ENCODE results near the gene ANKRD40.
"Not testable (repeated sequence)": the region's sequence is repeated elsewhere in the genome, so short reads cannot be mapped to it uniquely, and the experiment has no call there.

ANKRD40 gene, protein sequence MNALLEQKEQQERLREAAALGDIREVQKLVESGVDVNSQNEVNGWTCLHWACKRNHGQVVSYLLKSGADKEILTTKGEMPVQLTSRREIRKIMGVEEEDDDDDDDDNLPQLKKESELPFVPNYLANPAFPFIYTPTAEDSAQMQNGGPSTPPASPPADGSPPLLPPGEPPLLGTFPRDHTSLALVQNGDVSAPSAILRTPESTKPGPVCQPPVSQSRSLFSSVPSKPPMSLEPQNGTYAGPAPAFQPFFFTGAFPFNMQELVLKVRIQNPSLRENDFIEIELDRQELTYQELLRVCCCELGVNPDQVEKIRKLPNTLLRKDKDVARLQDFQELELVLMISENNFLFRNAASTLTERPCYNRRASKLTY

DNA sequence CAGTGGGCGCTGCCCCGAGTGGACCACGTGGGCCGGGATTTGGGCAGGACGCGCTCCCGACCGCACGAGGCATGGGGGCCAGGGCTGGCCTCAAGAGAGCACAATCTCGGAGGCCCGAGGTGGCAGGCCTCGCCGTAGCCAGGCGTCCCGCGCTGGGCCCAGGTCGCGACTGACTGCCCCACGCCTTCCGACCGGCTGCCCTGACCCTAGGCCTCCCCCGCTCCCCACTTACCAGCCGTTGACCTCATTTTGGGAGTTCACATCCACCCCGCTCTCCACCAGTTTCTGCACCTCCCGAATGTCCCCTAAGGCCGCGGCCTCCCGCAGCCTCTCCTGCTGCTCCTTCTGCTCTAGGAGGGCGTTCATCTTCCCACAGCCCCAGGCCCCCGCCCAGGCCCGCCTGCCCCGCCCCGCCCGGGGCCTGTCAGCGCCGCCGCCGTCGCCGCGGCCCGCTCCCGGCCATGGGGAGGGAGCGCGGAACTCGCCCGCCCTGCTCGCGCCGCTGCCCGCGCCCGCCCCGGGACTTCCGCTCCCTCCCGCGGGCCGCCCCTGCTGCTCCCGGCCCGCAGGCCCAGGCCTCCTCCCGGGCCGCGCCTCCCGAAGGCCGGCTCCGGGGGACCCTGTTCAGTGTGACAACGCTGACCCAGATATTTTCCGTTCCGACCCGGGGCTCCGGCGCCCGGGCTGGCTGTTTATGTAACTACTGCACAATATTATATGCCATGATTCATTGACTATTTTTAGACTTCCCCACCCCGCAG is at the start of gene ANKRD40:
Gene ANKRD40, minus strand, starts transcription at position 626 of the 761 bp plus-strand sequence. Its CDS starts 260 bp downstream, at position 366.
- peak; percentile 92 for DNase-seq (ENCODE audit: low spot score)
- Mint-ChIP-seq H3K9me3 (no peaks in the 10 kb centered on the region), H3K27me3 (ENCODE audit: low read depth) (peaks cover 3% of the 10 kb centered on the region), H3K4me1 (ENCODE audit: low read depth) (peaks cover 30% of the 10 kb centered on the region), H3K4me3 (peak within 1 kb of the TSS; percentile 94), H3K27ac (peak within 1 kb of the TSS; percentile 97), H3K36me3 (ENCODE audit: low read depth) (peaks cover 17% of the 10 kb centered on the region)

DNA sequence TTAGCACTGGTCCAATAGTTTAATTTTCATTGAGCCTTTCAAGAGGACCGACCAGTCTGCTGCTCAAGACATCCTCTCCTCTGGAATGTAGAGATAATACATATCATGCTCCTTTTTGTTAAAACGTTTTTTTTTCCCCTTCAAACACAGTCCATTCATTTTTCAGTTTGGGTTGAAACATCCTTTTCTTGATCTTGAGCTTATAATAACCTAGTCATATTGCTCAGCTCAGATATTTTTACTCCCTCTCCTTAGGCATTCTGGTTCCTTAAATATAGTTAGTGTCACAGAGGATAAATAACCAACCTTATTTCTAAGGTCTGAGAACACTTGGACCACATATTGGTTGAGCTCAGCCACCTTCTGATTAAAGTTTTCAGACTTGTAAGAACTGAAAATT is 46.8 kb upstream of the ANKRD40 start:
- DNase-seq (ENCODE audit: low spot score) = no peak
- H3K27ac Mint-ChIP-seq = no peak overlapping the region
- H3K4me1 Mint-ChIP-seq (ENCODE audit: low read depth) = peaks cover 2% of the 10 kb centered on the region
- H3K36me3 Mint-ChIP-seq (ENCODE audit: low read depth) = peaks cover 45% of the 10 kb centered on the region
- no peaks in the 10 kb centered on the region for H3K27me3 Mint-ChIP-seq (ENCODE audit: low read depth)
- no peaks in the 10 kb centered on the region for H3K9me3 Mint-ChIP-seq
- no peak overlapping the region for H3K4me3 Mint-ChIP-seq

DNA sequence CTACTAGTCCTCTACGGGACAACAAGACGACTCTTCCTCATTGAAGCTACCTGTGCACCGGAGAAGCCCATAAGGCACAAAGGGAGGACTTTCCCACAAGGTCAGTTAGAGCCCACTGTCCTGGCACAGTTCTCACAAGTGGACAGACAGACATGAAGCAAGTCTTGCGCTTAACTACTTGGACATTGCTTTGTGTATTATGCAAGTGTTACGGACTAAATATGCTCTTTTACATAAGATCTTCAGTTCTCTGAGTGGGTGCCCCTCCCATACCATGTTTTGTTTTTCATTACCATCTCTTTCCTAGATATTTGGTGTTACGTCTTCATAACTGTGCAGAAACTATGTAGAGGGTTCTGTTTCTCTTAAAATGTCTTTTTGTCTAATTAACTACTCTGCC is 41.5 kb upstream of the ANKRD40 start:
- Mint-ChIP-seq H3K27me3 (ENCODE audit: low read depth) (no peaks in the 10 kb centered on the region), H3K4me3 (no peak overlapping the region), H3K36me3 (ENCODE audit: low read depth) (peaks cover 76% of the 10 kb centered on the region), H3K27ac (no peak overlapping the region), H3K4me1 (ENCODE audit: low read depth) (peaks cover 5% of the 10 kb centered on the region), H3K9me3 (no peaks in the 10 kb centered on the region)
- no peak for DNase-seq (ENCODE audit: low spot score)

DNA sequence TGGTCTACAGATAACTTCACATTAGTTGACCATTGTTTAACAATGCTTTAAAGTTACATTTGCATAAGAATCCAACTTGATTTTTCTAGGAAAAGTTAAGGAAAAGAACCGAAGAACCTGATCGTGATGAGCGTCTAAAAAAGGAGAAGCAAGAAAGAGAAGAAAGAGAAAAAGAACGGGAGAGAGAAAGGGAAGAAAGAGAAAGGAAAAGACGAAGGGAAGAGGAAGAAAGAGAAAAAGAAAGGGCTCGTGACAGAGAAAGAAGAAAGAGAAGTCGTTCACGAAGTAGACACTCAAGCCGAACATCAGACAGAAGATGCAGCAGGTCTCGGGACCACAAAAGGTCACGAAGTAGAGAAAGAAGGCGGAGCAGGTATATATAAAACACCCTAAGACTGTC is 37.9 kb upstream of the ANKRD40 start:
- peaks cover 3% of the 10 kb centered on the region for H3K4me1 Mint-ChIP-seq (ENCODE audit: low read depth)
- no peak overlapping the region for H3K4me3 Mint-ChIP-seq
- DNase-seq (ENCODE audit: low spot score) = no peak
- H3K9me3 Mint-ChIP-seq = no peaks in the 10 kb centered on the region
- no peaks in the 10 kb centered on the region for H3K27me3 Mint-ChIP-seq (ENCODE audit: low read depth)
- H3K36me3 Mint-ChIP-seq (ENCODE audit: low read depth) = peaks cover 78% of the 10 kb centered on the region
- no peak overlapping the region for H3K27ac Mint-ChIP-seq

DNA sequence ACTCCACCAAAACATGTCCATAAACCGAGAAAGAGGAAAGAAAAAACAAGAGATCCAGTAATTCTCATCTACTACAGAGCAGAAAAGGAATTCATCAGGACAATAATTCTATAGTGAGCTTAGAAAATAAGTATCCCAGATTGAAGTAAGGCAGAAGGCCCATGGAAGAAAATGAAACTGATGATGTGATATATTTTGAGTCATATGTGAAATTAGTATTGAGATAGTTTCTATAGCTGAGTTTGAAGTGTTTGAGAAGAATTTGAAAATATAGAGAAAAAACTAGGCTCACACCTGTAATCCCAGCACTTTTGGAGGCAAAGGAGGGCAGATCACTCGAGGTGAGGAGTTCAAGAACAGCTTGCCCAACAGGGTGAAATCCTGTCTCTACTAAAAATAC is 31.4 kb upstream of the ANKRD40 start:
- Mint-ChIP-seq H3K9me3 (no peaks in the 10 kb centered on the region), H3K4me3 (no peak overlapping the region), H3K4me1 (ENCODE audit: low read depth) (peaks cover 31% of the 10 kb centered on the region), H3K36me3 (ENCODE audit: low read depth) (peaks cover 54% of the 10 kb centered on the region), H3K27ac (no peak overlapping the region), H3K27me3 (ENCODE audit: low read depth) (no peaks in the 10 kb centered on the region)
- no peak for DNase-seq (ENCODE audit: low spot score)

DNA sequence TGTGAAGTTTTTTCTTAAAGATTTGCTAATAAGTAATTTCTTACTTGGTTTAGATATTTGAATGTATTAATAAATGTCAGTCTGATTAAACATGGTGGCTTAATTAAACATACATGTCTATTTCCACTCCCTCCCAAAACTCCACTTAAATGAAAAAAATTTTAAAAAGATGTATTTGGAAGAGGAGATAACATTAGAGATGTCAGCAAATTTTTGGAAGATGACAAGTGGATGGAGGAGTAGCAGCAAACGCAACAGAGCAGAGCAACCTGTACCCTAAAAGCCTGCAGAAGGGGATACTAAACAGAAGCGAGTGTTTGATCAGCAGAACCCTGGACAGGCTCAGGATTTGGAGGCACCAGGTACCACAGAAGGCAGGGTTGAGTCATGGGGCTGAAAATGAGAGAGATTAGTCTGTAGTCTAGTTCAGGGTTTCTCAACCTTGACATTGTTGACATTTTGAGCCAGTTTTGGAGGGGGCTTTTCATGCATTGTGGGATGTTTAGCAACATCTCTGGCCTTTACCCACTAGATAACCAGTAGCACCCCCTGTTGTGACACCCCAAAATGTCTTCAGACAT is 29.5 kb upstream of the ANKRD40 start:
- Mint-ChIP-seq H3K36me3 (ENCODE audit: low read depth) (peaks cover 41% of the 10 kb centered on the region), H3K4me3 (no peak overlapping the region), H3K27ac (no peak overlapping the region), H3K27me3 (ENCODE audit: low read depth) (no peaks in the 10 kb centered on the region), H3K4me1 (ENCODE audit: low read depth) (peaks cover 32% of the 10 kb centered on the region), H3K9me3 (no peaks in the 10 kb centered on the region)
- DNase-seq (ENCODE audit: low spot score) = no peak

DNA sequence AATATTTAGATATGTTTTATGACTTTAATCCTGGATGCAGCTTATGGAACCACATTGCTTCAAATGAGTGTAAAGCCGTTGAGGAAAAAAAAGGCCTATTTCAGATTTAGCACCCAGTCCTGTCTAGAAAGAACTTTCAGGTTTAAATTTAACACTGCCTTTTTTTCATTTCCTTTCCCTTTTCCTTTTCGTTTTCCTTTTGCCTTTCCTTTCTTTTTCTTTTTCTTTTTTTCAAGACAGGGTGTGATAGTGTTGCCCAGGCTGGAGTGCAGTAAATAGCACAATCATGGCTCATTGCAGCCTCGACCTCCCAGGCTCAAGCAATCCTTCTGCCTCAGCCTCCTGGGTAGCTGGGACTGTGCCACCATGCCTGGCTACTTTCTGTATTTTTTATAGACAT is 27.6 kb upstream of the ANKRD40 start:
- H3K27me3 Mint-ChIP-seq (ENCODE audit: low read depth) = no peaks in the 10 kb centered on the region
- H3K36me3 Mint-ChIP-seq (ENCODE audit: low read depth) = peaks cover 29% of the 10 kb centered on the region
- peaks cover 44% of the 10 kb centered on the region for H3K4me1 Mint-ChIP-seq (ENCODE audit: low read depth)
- no peak for DNase-seq (ENCODE audit: low spot score)
- no peaks in the 10 kb centered on the region for H3K9me3 Mint-ChIP-seq
- no peak overlapping the region for H3K27ac Mint-ChIP-seq
- no peak overlapping the region for H3K4me3 Mint-ChIP-seq

DNA sequence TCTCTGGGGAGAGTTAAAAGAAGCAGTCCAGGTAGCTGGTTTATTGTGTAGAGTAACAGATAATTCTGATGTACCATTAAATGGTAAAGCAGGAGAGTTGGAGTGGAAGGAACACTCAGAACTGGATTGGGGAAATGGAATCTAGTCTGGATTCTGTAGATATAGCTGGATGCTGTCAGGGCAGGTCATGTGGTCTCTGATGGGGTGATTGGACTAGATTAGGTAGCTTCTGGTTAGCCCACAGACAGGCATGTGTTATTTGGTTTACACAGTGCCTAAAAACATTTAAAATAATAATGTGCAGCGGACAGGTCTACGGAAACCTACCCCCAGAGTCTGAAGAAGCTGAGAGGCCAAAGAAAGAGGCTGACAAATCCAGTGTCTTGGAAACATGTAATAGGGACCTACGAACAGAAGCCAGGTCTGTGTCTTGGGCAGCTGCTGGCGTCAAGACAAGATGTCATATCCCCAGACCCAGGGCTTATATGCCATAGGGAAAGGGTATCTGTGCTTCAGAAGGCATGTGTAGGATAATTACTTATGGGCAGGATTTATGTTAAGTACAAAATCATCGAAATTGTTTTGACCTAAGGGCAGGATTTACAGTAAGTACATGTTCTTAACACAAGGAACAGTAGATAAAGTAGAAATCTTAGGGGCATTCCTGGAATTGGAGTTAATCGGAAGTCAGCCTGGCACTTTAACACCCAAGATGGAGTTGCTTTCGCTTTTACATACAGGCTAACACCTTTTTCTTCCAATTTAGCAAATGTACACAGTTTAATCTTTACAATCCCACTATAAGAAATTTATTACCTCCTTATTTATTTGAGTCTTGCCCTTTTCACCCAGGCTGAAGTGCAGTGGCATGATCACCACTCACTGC is 24.1 kb upstream of the ANKRD40 start:
- Mint-ChIP-seq H3K4me3 (no peak overlapping the region), H3K27ac (no peak overlapping the region), H3K36me3 (ENCODE audit: low read depth) (peaks cover 15% of the 10 kb centered on the region), H3K27me3 (ENCODE audit: low read depth) (no peaks in the 10 kb centered on the region), H3K9me3 (no peaks in the 10 kb centered on the region), H3K4me1 (ENCODE audit: low read depth) (peaks cover 37% of the 10 kb centered on the region)
- no peak for DNase-seq (ENCODE audit: low spot score)

DNA sequence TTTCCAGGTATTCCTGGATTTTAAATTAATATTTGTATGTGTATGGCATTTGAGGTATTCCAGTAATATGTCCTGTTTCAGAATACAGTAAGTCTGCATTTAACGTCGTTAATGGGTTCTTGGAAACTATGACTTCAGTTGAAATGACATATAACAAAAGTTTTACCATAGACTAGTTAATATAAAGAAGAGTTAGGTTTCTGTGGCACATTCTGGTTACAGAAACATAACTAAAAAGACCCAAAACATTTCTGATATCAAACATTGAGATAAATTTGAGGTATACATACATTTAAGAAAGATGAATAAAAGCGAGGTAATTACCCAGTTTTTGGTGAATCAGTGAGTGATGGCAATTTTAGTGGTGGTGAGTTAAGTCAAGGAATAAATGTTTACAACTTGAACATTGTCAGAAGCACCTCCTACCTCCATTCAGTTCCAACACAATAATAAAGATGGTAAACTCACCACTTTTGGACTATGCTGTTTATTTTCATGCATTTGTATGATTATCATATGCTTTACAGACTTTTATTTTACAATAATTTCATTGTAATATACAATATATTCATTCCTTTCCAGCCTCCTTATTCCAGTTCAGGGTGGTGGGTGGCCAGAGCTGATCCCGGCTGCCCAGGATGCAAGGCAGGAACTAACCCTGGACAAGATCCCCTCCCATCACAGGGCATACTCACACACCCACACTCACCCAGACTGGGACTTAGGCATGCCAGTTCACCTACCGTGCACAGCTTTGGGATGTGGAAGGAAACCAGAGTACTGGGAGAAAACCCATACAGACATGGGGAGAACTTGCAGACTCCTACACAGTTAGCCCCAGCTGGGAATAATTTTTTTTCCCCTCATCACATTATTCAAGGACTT is 21.4 kb upstream of the ANKRD40 start:
- Mint-ChIP-seq H3K36me3 (ENCODE audit: low read depth) (peaks cover 10% of the 10 kb centered on the region), H3K4me1 (ENCODE audit: low read depth) (peaks cover 28% of the 10 kb centered on the region), H3K27ac (no peak overlapping the region), H3K9me3 (no peaks in the 10 kb centered on the region), H3K27me3 (ENCODE audit: low read depth) (no peaks in the 10 kb centered on the region), H3K4me3 (no peak overlapping the region)
- no peak for DNase-seq (ENCODE audit: low spot score)

DNA sequence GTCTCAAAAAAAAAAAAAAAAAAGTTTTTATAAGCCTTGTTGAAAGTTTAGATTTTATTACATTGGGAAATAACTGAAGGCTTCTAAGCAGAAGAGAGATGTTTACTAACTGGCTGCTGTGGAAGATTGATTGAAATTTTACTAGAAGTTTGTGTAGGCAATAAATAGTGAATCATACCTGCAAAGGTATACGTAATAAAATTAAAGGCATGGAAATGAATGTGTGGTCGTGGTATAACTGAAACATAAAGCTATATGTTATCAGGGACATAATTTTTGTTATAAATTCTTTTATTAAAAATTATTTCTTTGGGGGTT is 20.4 kb upstream of the ANKRD40 start:
- Mint-ChIP-seq H3K4me3 (no peak overlapping the region), H3K4me1 (ENCODE audit: low read depth) (peaks cover 28% of the 10 kb centered on the region), H3K27me3 (ENCODE audit: low read depth) (no peaks in the 10 kb centered on the region), H3K9me3 (no peaks in the 10 kb centered on the region), H3K36me3 (ENCODE audit: low read depth) (peaks cover 10% of the 10 kb centered on the region), H3K27ac (no peak overlapping the region)
- DNase-seq (ENCODE audit: low spot score) = no peak

DNA sequence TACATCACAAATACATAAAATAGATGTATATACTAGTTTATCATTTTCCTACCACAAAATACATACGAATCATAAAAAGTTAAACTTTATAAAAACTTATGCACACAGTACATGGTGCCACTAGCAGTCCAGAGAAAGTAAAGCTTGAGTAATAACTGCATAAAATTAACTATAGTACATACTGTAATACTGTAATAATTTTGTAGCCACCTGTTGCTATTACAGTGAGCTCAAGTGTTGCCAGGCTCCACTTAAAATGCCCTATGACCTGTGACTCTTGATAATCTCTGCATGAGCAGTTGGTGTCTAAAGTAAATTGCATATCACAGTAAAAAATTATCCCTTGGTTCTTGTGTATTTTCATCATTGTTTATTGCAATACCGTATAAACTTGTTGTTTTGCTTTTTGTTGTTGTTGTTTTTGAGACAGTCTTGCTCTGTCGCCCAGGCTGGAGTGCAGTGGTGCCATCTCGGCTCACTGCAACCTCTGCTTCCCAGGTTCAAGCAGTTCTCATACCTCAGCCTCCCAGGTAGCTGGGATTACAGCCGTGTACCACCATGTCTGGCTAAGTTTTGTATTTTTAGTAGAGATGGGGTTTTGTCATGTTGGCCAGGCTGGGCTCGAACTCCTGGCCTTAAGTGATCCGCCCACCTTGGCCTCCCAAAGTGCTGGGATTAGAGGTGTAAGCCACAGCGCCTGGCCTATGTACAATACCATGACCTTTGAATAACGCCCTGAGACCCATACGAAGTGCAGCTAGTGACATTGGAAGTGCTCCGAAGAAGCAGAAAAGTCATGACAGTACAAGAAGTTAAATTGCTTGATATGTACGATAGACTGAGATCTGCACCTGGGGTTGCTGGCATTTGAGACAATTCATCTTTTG is 18.3 kb upstream of the ANKRD40 start:
- peaks cover 28% of the 10 kb centered on the region for H3K4me1 Mint-ChIP-seq (ENCODE audit: low read depth)

DNA sequence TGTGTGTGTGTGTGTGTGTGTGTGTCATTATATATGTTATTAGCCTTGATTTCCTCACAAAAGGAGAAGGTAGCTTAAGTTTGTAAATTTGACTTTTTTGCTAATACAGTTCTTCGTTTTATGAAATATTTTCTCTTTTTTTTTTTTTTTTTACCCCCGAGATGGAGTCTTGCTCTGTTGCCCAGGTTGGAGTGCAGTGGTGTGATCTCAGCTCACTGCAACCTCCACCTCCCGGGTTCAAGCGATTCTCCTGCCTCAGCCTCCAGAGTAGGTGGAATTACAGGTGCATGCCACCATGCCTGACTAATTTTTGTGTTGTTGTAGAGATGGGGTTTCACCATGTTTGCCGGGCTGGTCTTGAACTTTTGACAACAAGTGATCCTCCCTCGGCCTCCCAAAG is 16.9 kb upstream of the ANKRD40 start:
- not testable (repeated sequence) for H3K27me3 Mint-ChIP-seq (ENCODE audit: low read depth); H3K27ac Mint-ChIP-seq; DNase-seq (ENCODE audit: low spot score); H3K4me3 Mint-ChIP-seq; H3K9me3 Mint-ChIP-seq
- Mint-ChIP-seq H3K36me3 (ENCODE audit: low read depth) (peaks cover 25% of the 10 kb centered on the region), H3K4me1 (ENCODE audit: low read depth) (peaks cover 29% of the 10 kb centered on the region)

More for the DNA sequence above, 18.3 kb upstream of the ANKRD40 start:
- DNase-seq (ENCODE audit: low spot score) = no peak
- peaks cover 19% of the 10 kb centered on the region for H3K36me3 Mint-ChIP-seq (ENCODE audit: low read depth)
- no peak overlapping the region for H3K27ac Mint-ChIP-seq
- no peak overlapping the region for H3K4me3 Mint-ChIP-seq
- no peaks in the 10 kb centered on the region for H3K27me3 Mint-ChIP-seq (ENCODE audit: low read depth)
- H3K9me3 Mint-ChIP-seq = no peaks in the 10 kb centered on the region

Data from T-helper 2 cell treated with Interferon-gamma antibody and Interleukin-4, amounts not matched to agents 5 μg/mL and 100 μg/mL, for 36 hours (primary cell).